NK-92 treated with Interleukin-12 subunit alpha and Interleukin-12 subunit beta, amount 100 ng/mL, for 24 hours (cell line): Measurements from ENCODE around the gene ARPIN.
"Not testable (repeated sequence)": the region's sequence is repeated elsewhere in the genome, so short reads cannot be mapped to it uniquely, and the experiment has no call there.

Experiments
- DNase-seq: peaks from one replicate; lab custom pipeline; 2025; lab: John Stamatoyannopoulos, UW

Gene ARPIN

GRCh38 chr15:89912674-89913396 is at the start of gene ARPIN:
TSS of gene ARPIN (minus strand) at chr15:89912952. CDS start at chr15:89912835, 117 bp downstream.
- DNase-seq, result no peak

GRCh38 chr15:89958107-89958805 is 45.5 kb upstream of the ARPIN start:
- no peak for DNase-seq

DNA sequence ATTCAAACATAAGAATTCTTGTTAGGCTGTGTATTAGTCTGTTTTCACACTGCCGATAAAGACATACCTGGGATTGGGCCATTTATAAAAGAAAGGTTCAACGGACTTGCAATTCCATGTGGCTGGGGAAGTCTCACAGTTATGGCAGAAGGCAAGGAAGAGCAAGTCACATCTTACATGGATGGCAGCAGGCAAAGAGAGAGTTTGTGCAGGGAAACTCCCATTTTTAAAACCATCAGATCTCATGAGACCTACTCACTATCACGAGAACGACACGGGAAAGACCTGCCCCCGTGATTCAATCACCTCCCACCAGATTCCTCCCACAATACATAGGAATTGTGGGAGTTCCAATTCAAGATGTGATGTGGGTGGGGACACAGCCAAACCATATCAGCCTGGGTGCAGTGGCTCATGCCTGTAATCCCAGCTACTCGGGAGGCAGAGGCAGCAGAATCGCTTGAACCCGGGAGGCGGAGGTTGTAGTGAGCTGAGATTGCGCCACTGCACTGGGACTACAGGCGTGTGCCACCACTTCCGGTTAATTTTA is 42.8 kb upstream of the ARPIN start:
- not testable (repeated sequence) for DNase-seq

DNA sequence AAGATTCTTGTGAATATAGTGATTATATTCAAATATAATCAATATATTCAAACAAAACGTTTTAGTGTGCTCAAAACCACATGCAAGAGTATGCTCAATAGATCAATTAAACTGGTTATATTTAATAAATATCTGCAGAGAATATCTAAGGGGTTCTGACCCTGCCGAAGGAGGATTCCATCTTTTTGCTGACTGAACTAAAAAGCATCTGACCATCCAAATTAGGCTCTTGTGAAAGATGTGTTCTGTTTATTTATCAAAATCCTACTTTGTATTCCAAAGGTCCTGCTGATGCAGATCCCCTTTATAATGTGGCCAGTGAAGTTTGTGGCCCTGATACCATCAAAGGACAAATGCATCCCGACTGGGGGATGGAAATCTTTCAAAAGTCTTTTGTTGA is 41.8 kb upstream of the ARPIN start:
- DNase-seq, result no peak

- no peak for DNase-seq
Measured at GRCh38 chr15:89948796-89949195, 36.0 kb upstream of the ARPIN start.

GRCh38 chr15:89947385-89947784 is 34.6 kb upstream of the ARPIN start:
- DNase-seq, result no peak

DNA sequence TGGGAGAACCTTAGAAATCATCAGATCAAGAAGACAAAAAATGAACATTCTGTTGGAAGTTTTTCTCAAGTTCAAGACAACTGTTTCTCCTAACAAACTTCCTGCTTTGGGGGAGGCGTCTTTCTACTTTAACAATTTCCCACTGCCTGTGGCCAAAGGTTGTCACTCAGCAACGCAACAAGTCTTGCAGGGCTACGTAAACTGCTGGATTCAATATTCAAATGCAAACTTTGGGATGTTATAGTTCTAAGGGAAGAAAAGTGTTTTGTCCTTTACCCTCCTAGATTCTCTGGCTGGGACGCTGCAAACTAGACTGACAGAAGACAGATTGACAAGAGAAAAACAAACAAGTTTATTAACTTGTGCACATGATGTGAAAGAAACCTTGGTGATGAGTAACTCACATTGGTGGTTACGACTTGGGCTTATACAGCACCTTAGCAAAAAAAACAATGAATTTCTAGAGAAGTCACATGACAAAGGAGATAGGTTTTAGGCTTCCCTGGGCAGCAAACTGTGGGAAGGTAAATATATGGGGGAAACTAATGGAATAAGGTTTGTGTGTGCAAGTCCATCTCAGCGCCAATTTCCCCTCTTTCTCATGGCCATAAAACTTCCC is 34.0 kb upstream of the ARPIN start:
- DNase-seq, result no peak

DNA sequence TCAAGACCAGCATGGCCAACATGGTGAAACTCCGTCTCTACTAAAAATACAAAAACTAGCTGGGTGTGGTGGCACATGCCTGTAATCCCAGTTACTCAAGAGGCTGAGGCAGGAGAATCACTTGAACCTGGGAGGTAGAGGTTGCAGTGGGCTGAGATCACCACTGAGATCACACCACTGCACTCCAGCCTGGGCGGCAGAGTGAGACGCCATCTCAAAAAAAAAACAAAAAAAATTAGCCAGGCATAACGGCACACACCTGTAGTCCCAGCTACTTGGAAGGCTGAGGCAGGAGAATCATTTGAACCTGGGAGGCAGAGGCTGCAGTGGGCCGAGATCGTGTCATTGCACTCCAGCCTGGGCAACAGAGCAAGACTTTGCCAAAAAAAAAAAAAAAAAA is 31.0 kb upstream of the ARPIN start:
- DNase-seq, result not testable (repeated sequence)

- DNase-seq, result no peak
Measured at GRCh38 chr15:89939910-89940309, 27.2 kb upstream of the ARPIN start.

DNA sequence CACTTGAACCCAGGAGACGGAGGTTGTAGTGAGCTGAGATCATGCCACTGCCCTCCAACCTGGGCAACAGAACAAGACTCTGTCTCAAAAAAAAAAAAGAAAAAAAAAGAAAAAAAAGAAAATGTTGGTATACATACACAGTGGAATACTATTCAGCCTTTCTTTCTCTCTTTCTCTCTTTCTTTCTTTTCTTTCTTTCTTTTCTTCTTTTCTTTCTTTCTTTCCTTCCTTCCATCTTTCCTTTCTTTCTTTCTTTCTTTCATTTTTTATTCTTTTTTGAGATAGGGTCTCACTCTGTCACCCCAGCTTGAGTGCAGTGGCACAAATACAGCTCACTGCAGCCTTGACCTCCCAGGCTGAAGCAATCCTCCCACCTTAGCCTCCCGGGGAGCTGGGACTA is 26.6 kb upstream of the ARPIN start:
- not testable (repeated sequence) for DNase-seq

DNA sequence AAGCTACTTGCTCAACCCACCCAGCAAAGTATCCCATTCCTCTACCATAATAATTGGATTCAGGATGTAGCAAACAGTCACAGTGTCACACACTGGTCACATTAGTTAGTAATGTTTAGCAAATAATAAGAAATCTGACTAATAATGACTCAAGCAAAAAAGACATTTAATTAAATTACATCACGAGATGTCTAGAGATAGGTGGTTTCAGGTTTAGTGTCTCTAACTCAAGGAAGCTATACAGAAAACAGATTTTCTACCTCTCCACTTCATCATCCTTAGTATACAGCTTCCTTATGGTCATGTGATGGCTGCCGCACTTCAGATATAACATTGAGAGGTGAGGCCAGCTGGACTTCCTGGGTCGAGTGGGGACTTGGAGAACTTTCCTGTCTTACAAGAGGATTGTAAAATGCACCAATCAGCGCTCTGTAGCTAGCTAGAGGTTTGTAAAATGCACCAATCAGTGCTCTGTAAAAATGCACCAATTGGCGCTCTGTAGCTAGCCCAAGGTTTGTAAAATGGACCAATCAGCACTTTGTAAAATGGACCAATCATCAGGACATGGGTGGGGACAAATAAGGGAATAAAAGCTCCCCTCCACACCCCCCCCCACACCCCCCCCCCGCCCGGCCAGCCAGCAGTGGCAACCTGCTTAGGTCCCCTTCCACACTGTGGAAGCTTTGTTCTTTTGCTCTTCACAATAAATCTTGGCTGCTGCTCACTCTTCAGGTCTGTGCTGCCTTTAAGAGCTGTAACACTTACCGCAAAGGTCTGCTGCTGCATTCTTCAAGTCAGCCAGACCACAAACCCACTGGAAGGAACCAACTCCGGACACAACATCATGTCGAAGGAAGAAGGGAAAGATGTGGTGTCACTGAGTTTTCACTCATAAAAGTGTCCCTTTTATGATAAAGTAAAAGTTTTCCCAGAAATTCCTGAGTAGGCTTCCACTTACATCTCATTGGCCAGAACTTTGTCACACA is 24.9 kb upstream of the ARPIN start:
- no peak for DNase-seq

GRCh38 chr15:89936786-89937265 is 24.1 kb upstream of the ARPIN start:
- DNase-seq, result no peak

DNA sequence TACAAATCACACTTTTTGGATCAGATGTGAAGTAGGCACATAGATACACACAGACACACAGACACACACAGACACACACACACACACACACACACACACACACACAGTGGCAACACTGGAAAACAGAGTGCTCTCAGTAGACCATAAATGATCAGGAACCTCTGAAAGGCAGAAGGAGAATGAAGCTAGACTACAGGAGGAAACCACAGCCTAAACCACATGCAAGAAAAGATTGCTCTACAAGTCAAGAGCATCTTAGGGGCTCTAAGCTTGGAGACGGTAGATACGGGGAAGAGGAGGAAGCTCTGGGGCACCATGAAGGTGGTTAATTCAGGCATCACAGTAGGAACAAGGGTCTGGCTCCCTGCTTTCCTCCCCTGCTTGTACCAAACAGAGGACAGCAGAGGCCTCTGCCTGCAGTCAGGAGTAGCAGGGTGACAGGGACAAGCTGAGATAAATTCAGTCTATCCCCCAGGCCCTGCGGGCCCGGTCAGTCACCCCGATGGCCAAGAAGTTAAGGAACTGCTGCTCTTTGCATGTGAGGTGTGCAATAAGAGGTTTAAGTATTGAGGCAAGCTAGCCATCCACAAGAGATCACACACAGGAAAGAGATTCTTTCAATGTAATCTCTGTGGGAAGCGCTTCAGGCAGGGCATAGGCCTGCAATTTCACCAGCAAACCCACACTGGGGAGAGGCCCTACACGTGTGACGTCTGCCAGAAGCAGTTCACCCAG is 23.5 kb upstream of the ARPIN start:
- no peak for DNase-seq

DNA sequence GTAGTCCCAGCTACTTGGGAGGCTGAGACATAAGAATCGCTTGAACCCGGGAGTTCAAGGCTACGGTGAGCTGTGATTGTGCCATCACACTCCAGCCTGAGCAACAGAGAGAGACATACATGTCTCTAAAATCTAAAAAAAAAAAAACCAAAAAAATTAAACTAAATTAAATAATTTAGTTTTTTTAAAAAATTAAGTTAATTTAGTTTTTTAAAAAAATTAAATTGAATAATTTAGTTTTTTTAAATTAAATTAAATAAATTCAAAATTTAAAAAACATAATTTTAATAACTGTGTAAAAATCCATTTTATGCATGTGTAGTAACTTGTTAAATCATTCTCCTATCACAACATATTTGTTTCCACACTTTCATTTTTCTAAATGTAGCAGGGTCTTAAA is 20.1 kb upstream of the ARPIN start:
- no peak for DNase-seq

GRCh38 chr15:89928421-89928820 is 15.7 kb upstream of the ARPIN start:
- DNase-seq, result no peak

- DNase-seq, result no peak
Measured at GRCh38 chr15:89926158-89926557, 13.4 kb upstream of the ARPIN start.

GRCh38 chr15:89917442-89918101 is 4.8 kb upstream of the ARPIN start:
- no peak for DNase-seq

- DNase-seq, result no peak
Measured at GRCh38 chr15:89916660-89917059, 3.9 kb upstream of the ARPIN start.

GRCh38 chr15:89912145-89912673 is 543 bp downstream of the ARPIN start:
- no peak for DNase-seq
